ENCODE measurements around the gene SMDT1.

DNA sequence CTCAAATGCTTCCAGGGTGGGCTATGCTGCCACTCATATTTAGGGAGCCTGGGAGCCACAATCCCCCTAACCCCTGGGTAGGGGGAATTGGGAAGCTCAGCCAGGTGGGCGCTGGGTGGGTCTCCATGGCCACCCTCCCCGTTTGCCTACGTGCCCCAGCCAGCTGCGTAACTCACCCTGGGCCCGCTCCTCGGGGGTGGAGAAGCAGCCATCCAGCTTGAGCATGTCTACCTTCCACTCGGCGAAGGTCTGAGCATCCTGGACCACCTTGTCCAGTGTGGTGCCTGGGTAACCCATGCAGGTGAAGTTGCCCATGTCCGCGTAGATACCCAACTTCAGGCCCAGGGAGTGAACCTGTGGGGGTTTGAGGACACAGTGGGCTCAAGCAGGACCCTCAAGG is 12.6 kb upstream of the SMDT1 start:
- TF ChIP-seq CTCF (IDR thresholded peaks at IDR 0.05) (no peak), POLR2AphosphoS5 (IDR thresholded peaks at IDR 0.05) (no peak)
